Esophagus muscularis mucosa (tissue), 4 donors: ENCODE results near the gene ITPR2. TPM values are rescaled to one million over a fixed set of nuclear protein-coding genes. Genes with fewer than 3 reads are reported as not detected.

Source experiments
- DNase-seq: peaks from one replicate; pipeline ENCODE4 v3.0.0-alpha.2; 2017; ENCODE audit errors: extremely low spot score
- H3K27ac ChIP-seq, 4 donors: fragments of 200-600 bp; sonication (generic); replicated peaks in 1 of 4; 1 replicate in 3 of 4; 2 replicates in 1 of 4; pipeline ENCODE4 v1.5.1; 2016 to 2019; ENCODE audit warnings: mild to moderate bottlenecking in 1 of 4
- H3K27me3 ChIP-seq, 4 donors: fragments of 200-600 bp; sonication (generic); one replicate each; pipeline versions ENCODE4 v1.5.1 to v1.6.0; 2016 to 2019
- H3K36me3 ChIP-seq, 4 donors: fragments of 200-600 bp; sonication (generic); one replicate each; pipeline ENCODE4 v1.5.1; 2016 to 2019
- H3K4me1 ChIP-seq, 4 donors: fragments of 200-600 bp; sonication (generic); one replicate each; pipeline ENCODE4 v1.5.1; 2016 to 2019
- H3K4me3 ChIP-seq, 4 donors: fragments of 200-600 bp; sonication (generic); 1 replicate in 2 of 4; 2 replicates in 2 of 4; pipeline ENCODE4 v1.5.1; 2016 to 2019; ENCODE audit warnings: mild to moderate bottlenecking in 4 of 4, moderate library complexity in 1 of 4
- H3K9me3 ChIP-seq, 4 donors: fragments of 200-600 bp; sonication (generic); 1 replicate in 3 of 4; 2 replicates in 1 of 4; pipeline ENCODE4 v1.5.1; 2016 to 2019
- EP300 ChIP-seq: sonication (generic); formaldehyde crosslinking; IDR thresholded peaks from one replicate; pipeline ENCODE4 v1.6.1; 2017; ENCODE audit warnings: antibody characterized with exemption
- POLR2A ChIP-seq: fragments of 450-650 bp; IDR thresholded peaks from one replicate; pipeline ENCODE4 v1.6.1; 2017; ENCODE audit warnings: antibody characterized with exemption, moderate library complexity, mild to moderate bottlenecking, low read depth
- POLR2AphosphoS5 ChIP-seq, 2 donors: sonication (generic); formaldehyde crosslinking; IDR thresholded peaks; one replicate each; pipeline ENCODE4 v1.6.1; 2017; ENCODE audit warnings: antibody characterized with exemption in 2 of 2
- whole genome bisulfite sequencing: methylation state at CpG from one replicate; pipeline ENCODE4 v1.1.5; 2018; 5-methylcytosine and 5-hydroxymethylcytosine counted together
- intact Hi-C: fragments of 100-400 bp; cut with DNase I; formaldehyde crosslinking; loops from one replicate; pipeline ENCODE4 v1.15.1; 2023
- total RNA-seq, 4 donors: library from RNA; depleted of rRNA; stranded (reverse); fragments of >200 nt; gene quantifications; one replicate each; pipeline versions ENCODE4 v1.1.0 to v1.2.1, GENCODE V29; 2016
- TF ChIP-seq, protein P1 (sequence below), 3 experiments: fragments of 200-600 bp in 2 of 3; fragments of 450-650 bp in 1 of 3; sonication (generic) in 2 of 3; IDR thresholded peaks; one replicate each; pipeline ENCODE4 v1.5.1; 2017 to 2019; ENCODE audit warnings: antibody characterized with exemption in 3 of 3, mild to moderate bottlenecking in 2 of 3, moderate library complexity in 1 of 3

The ITPR2 gene
- total RNA-seq, 4 donors from 2014 or later = 23.7 to 26.6 (median 25.4) TPM

- Histone ChIP-seq H3K4me1 (no peaks in the 10 kb centered on the region), H3K9me3 (no peaks in the 10 kb centered on the region), H3K36me3 (peaks cover 0 to 30% (median 16%) of the 10 kb centered on the region in 4 donors), H3K4me3 (no peak overlapping the region), H3K27ac (no peak overlapping the region), H3K27me3 (no peaks in the 10 kb centered on the region)
- 89% methylated on average over 1 of the region's 1 CpG for WGBS
- no peak for DNase-seq
- intact Hi-C loops = no loop called here
- TF ChIP-seq EP300 (no peak), POLR2AphosphoS5 (IDR thresholded peaks at IDR 0.05) (no peak), POLR2A (no peak)
- TF ChIP-seq, protein P1, sequence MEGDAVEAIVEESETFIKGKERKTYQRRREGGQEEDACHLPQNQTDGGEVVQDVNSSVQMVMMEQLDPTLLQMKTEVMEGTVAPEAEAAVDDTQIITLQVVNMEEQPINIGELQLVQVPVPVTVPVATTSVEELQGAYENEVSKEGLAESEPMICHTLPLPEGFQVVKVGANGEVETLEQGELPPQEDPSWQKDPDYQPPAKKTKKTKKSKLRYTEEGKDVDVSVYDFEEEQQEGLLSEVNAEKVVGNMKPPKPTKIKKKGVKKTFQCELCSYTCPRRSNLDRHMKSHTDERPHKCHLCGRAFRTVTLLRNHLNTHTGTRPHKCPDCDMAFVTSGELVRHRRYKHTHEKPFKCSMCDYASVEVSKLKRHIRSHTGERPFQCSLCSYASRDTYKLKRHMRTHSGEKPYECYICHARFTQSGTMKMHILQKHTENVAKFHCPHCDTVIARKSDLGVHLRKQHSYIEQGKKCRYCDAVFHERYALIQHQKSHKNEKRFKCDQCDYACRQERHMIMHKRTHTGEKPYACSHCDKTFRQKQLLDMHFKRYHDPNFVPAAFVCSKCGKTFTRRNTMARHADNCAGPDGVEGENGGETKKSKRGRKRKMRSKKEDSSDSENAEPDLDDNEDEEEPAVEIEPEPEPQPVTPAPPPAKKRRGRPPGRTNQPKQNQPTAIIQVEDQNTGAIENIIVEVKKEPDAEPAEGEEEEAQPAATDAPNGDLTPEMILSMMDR (IDR thresholded peaks at IDR 0.05) = no peak
Measured at GRCh38 chr12:26399381-26399780, 433.6 kb downstream of the ITPR2 start.

DNA sequence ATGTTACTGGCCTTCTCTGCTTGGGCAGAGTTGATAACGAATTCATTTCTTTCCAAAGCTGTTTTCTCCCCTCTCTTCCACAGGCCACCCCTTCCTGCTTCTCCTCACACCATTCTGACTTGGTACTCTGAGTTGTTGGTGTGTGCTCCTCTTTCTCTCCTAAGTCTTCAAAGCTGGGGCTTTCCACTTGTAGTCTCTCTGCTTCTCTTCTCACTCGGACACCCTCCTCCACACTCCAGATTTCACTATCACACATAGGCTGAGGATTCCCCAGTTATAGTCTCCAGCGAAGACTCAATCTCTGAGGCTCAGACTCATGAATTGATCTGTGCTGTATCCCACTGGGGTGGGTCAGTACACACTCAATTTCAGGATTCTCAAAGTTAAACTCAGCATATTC, 436.6 kb downstream of the ITPR2 start:
- H3K36me3 ChIP-seq = peaks cover 0 to 33% (median 19%) of the 10 kb centered on the region in 4 donors
- 92% methylated on average over 3 of the region's 3 CpGs for WGBS

DNA sequence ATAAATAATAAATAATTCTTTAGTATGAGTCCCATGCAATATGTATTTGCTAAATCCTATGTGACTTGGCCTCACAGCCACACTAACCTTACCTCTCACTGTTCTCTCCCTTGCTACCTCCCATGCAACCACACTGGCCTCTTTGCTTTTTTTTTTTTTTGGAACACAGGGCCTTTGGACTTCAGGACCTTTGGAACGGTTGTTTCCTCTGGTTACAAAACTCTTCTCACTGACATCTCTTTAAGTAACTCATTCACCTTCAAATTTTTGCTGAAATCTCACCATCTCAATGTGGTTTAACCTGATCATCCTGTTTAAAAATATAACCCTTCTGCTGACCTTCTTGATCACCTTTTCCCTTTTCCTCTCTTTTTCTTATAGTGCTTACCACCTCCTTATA, 443.7 kb downstream of the ITPR2 start:
- H3K4me1 ChIP-seq = no peaks in the 10 kb centered on the region

More for the DNA sequence above, 436.6 kb downstream of the ITPR2 start:
- DNase-seq = no peak
- TF ChIP-seq EP300 = no peak
- TF ChIP-seq POLR2AphosphoS5 (IDR thresholded peaks at IDR 0.05) = no peak
- TF ChIP-seq, protein P1 (IDR thresholded peaks at IDR 0.05) = no peak
- no peak for TF ChIP-seq POLR2A
- no peaks in the 10 kb centered on the region for H3K9me3 ChIP-seq
- H3K27me3 ChIP-seq = no peaks in the 10 kb centered on the region
- no peak overlapping the region for H3K4me3 ChIP-seq
- no peak overlapping the region for H3K27ac ChIP-seq
- intact Hi-C loops = no loop called here
- no peaks in the 10 kb centered on the region for H3K4me1 ChIP-seq

DNA sequence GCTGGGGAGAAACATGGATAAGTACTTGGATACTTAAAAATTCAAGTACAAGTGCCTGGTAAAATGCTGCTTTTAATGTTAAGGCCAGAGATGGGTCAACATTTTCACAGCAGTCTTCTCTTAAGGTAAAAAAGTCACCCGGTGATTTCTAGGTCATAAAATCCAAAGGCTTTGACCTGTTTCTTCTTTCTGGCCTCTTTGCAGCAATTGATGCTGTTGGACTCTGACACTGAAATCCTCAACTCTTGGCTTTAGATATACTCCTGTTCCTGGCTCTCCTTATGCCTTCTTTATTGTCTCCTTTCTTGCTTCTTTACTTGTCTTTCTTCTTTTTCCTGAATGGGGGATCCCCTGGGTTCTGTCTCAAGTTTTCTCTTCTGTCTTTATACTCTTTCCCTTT, 448.5 kb downstream of the ITPR2 start:
- TF ChIP-seq POLR2A (no peak), EP300 (no peak), POLR2AphosphoS5 (IDR thresholded peaks at IDR 0.05) (no peak)
- TF ChIP-seq, protein P1 (IDR thresholded peaks at IDR 0.05) = no peak
- intact Hi-C loops = no loop called here
- 81% methylated on average over 1 of the region's 1 CpG for WGBS

More for the DNA sequence above, 443.7 kb downstream of the ITPR2 start:
- intact Hi-C loops = no loop called here
- Histone ChIP-seq H3K27ac (no peak overlapping the region), H3K4me3 (no peak overlapping the region), H3K36me3 (peaks cover 0 to 24% (median 6%) of the 10 kb centered on the region in 4 donors), H3K9me3 (no peaks in the 10 kb centered on the region), H3K27me3 (no peaks in the 10 kb centered on the region)
- TF ChIP-seq POLR2A = no peak
- TF ChIP-seq, protein P1 (IDR thresholded peaks at IDR 0.05) = no peak
- no peak for TF ChIP-seq POLR2AphosphoS5 (IDR thresholded peaks at IDR 0.05)
- TF ChIP-seq EP300 = no peak
- no peak for DNase-seq
- WGBS = 97% methylated on average over 1 of the region's 1 CpG

GRCh38 chr12:26383041-26383440, 450.0 kb downstream of the ITPR2 start:
- intact Hi-C loops = no loop called here
- no peaks in the 10 kb centered on the region for H3K9me3 ChIP-seq
- peaks cover 0 to 8% (median 0%) of the 10 kb centered on the region in 4 donors for H3K4me1 ChIP-seq
- no peaks in the 10 kb centered on the region for H3K27me3 ChIP-seq
- H3K4me3 ChIP-seq = no peak overlapping the region
- H3K36me3 ChIP-seq = peaks cover 0 to 21% (median 6%) of the 10 kb centered on the region in 4 donors
- no peak for TF ChIP-seq POLR2AphosphoS5 (IDR thresholded peaks at IDR 0.05)
- no peak for TF ChIP-seq POLR2A
- TF ChIP-seq, protein P1 (IDR thresholded peaks at IDR 0.05) = no peak
- no peak for TF ChIP-seq EP300
- H3K27ac ChIP-seq = no peak overlapping the region
- no peak for DNase-seq
- 100% methylated on average over 1 of the region's 1 CpG for WGBS

More for the DNA sequence above, 448.5 kb downstream of the ITPR2 start:
- H3K4me1 ChIP-seq = no peaks in the 10 kb centered on the region
- H3K27ac ChIP-seq = no peak overlapping the region
- peaks cover 0 to 21% (median 6%) of the 10 kb centered on the region in 4 donors for H3K36me3 ChIP-seq
- no peaks in the 10 kb centered on the region for H3K27me3 ChIP-seq
- no peak overlapping the region for H3K4me3 ChIP-seq
- no peak for DNase-seq
- no peaks in the 10 kb centered on the region for H3K9me3 ChIP-seq
